ENCODE measurements around the gene ZFYVE21. TPM values are rescaled to one million over a fixed set of nuclear protein-coding genes. Genes with fewer than 3 reads are reported as not detected.

ZFYVE21 gene
- total RNA-seq, 2 donors from 2014 or later: 162 to 215 TPM

- no peaks in the 10 kb centered on the region for H3K36me3 ChIP-seq
- DNase-seq (ENCODE audit: low spot score): no peak
- TF ChIP-seq CTCF (IDR thresholded peaks at IDR 0.05) (no peak), POLR2AphosphoS5 (IDR thresholded peaks at IDR 0.05) (no peak), POLR2A (IDR thresholded peaks at IDR 0.05) (no peak)
- H3K27me3 ChIP-seq (replicated peaks; ENCODE audit: insufficient read depth): no peaks in the 10 kb centered on the region
- H3K27ac ChIP-seq: peak overlapping the region; percentile 88
- WGBS: 46% methylated on average over 19 of the region's 19 CpGs
- no peak overlapping the region for H3K4me3 ChIP-seq
- H3K9me3 ChIP-seq: no peaks in the 10 kb centered on the region
- H3K4me1 ChIP-seq (replicated peaks): peaks cover 48% of the 10 kb centered on the region
- intact Hi-C loops (cut with DNase I): no loop called here
Observed at GRCh38 chr14:103728141-103728540, 12.5 kb downstream of the ZFYVE21 start.

DNA sequence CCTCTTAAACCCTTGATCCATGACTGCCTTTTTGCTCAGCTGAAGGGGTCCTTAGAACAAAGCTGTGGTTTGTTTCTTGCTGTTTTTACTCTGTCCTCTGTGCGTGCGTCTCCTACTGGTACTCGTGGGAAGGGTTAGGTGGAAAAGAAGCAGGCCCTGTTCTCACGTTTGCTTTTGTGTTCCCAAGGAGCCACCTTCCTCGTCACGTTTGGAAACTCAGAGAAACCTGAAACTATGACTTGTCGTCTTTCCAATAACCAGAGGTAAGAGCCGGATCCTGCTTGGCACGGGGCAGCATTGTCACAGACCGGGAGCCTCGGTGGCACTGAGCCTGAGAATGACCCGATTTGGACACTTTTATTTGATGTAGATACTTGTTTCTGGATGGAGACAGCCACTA lies 13.1 kb downstream of the ZFYVE21 start:
- 27% methylated on average over 12 of the region's 12 CpGs for WGBS
- DNase-seq (ENCODE audit: low spot score): peak; percentile 91
- no peaks in the 10 kb centered on the region for H3K27me3 ChIP-seq (replicated peaks; ENCODE audit: insufficient read depth)
- intact Hi-C loops (cut with DNase I): no loop called here
- no peaks in the 10 kb centered on the region for H3K36me3 ChIP-seq
- H3K4me1 ChIP-seq (replicated peaks): peaks cover 47% of the 10 kb centered on the region
- H3K9me3 ChIP-seq: no peaks in the 10 kb centered on the region
- H3K4me3 ChIP-seq: peak overlapping the region in 1 of 2 donors; percentile 5
- TF ChIP-seq POLR2AphosphoS5 (IDR thresholded peaks at IDR 0.05): peak; percentile 91
- peak in 3 of 4 experiments; percentile 34 to 64 (median 54) for TF ChIP-seq CTCF (IDR thresholded peaks at IDR 0.05)
- TF ChIP-seq POLR2A (IDR thresholded peaks at IDR 0.05): no peak
- peak overlapping the region; percentile 88 for H3K27ac ChIP-seq

GRCh38 chr14:103729496-103730448 lies 14.2 kb downstream of the ZFYVE21 start:
- intact Hi-C loops (cut with DNase I): no loop called here
- peak overlapping the region; percentile 88 for H3K27ac ChIP-seq
- peaks cover 42% of the 10 kb centered on the region for H3K4me1 ChIP-seq (replicated peaks)
- peak overlapping the region in 1 of 2 donors; percentile 5 for H3K4me3 ChIP-seq
- TF ChIP-seq CTCF (IDR thresholded peaks at IDR 0.05): no peak
- H3K27me3 ChIP-seq (replicated peaks; ENCODE audit: insufficient read depth): no peaks in the 10 kb centered on the region
- 30% methylated on average over 23 of the region's 24 CpGs for WGBS
- no peaks in the 10 kb centered on the region for H3K9me3 ChIP-seq
- no peak for DNase-seq (ENCODE audit: low spot score)
- no peaks in the 10 kb centered on the region for H3K36me3 ChIP-seq

- intact Hi-C loops (cut with DNase I): no loop called here
- no peak overlapping the region for H3K4me3 ChIP-seq
- peaks cover 49% of the 10 kb centered on the region for H3K4me1 ChIP-seq (replicated peaks)
- 22% methylated on average over 13 of the region's 15 CpGs for WGBS
- TF ChIP-seq POLR2AphosphoS5 (IDR thresholded peaks at IDR 0.05) (peak; percentile 72), CTCF (IDR thresholded peaks at IDR 0.05) (peak in 2 of 4 experiments; percentile 14 to 29), POLR2A (IDR thresholded peaks at IDR 0.05) (no peak)
- DNase-seq (ENCODE audit: low spot score): peak; percentile 72
- H3K27me3 ChIP-seq (replicated peaks; ENCODE audit: insufficient read depth): no peaks in the 10 kb centered on the region
- no peaks in the 10 kb centered on the region for H3K36me3 ChIP-seq
- peak overlapping the region; percentile 88 for H3K27ac ChIP-seq
- no peaks in the 10 kb centered on the region for H3K9me3 ChIP-seq
Observed at GRCh38 chr14:103730490-103731035, 15.0 kb downstream of the ZFYVE21 start.
